NB4 (cell line): ENCODE data around the gene HS3ST4.

Source experiments
- DNase-seq: peaks from one replicate; pipeline ENCODE4 v3.0.0; 2010; ENCODE audit warnings: low read depth
- H3K4me3 ChIP-seq: one replicate; pipeline ENCODE4 v1.5.1; 2011; ENCODE audit warnings: mild to moderate bottlenecking, low read depth, low read length, moderate library complexity
- MYC ChIP-seq: IDR thresholded peaks from 2 replicates; pipeline ENCODE4 v1.6.1; 2011; ENCODE audit warnings: low read depth, low read length
- POLR2A ChIP-seq: IDR thresholded peaks from 2 replicates; pipeline ENCODE4 v1.6.1; 2011; ENCODE audit warnings: mild to moderate bottlenecking; ENCODE audit not compliant: insufficient read length; ENCODE audit errors: extremely low read depth
- TF ChIP-seq, protein P1 (sequence below): IDR thresholded peaks from 2 replicates; pipeline ENCODE4 v1.6.1; 2011; ENCODE audit warnings: low read depth, low read length
- TF ChIP-seq, protein P2 (sequence below): IDR thresholded peaks from one replicate; pipeline ENCODE4 v1.5.1; 2012; ENCODE audit warnings: low read depth, low read length

Gene HS3ST4

DNA sequence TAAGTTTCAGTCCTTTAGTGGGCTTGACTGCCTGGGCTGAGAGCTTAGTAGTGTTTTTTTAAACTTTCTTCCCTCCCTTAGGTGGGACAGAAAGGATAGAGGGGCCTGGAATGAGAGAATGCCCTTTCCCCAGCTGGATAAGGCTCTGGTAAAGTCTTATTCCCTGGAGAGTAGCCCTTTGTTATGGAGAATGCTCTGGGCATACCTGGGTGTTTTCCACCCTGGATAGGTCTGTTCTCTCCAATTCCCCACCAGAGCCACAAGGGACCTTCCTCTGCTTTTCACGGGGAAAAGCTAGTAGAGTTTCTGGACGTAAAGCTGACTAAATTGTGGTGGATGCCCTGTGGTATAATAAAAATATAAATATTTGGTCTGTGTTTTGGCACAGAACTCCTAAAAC, 164.1 kb downstream of the HS3ST4 start:
- DNase-seq: no peak
- no peak overlapping the region for H3K4me3 ChIP-seq
- TF ChIP-seq, protein P1, sequence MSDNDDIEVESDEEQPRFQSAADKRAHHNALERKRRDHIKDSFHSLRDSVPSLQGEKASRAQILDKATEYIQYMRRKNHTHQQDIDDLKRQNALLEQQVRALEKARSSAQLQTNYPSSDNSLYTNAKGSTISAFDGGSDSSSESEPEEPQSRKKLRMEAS: no peak
- TF ChIP-seq, protein P2, sequence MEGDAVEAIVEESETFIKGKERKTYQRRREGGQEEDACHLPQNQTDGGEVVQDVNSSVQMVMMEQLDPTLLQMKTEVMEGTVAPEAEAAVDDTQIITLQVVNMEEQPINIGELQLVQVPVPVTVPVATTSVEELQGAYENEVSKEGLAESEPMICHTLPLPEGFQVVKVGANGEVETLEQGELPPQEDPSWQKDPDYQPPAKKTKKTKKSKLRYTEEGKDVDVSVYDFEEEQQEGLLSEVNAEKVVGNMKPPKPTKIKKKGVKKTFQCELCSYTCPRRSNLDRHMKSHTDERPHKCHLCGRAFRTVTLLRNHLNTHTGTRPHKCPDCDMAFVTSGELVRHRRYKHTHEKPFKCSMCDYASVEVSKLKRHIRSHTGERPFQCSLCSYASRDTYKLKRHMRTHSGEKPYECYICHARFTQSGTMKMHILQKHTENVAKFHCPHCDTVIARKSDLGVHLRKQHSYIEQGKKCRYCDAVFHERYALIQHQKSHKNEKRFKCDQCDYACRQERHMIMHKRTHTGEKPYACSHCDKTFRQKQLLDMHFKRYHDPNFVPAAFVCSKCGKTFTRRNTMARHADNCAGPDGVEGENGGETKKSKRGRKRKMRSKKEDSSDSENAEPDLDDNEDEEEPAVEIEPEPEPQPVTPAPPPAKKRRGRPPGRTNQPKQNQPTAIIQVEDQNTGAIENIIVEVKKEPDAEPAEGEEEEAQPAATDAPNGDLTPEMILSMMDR: no peak
- no peak for TF ChIP-seq MYC
- TF ChIP-seq POLR2A: no peak

DNA sequence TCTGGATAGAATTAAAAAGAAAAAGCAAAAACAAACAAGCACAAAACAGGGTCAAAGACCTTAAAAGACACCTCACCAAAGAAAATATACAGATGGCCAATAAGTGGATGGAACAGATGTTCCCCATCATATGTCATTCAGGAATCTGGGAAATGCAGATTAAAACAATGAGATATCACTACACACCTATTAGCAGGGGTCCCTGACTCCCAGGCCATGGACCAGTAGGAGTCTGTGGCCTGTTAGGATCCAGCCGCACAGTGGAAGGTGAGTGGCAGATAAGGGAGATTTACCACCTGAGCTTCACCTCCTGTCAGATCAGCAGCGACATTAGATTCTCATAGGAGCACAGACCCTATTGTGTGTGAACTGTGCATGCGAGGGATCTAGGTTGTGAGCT, 167.9 kb downstream of the HS3ST4 start:
- no peak overlapping the region for H3K4me3 ChIP-seq
- TF ChIP-seq, protein P2: no peak
- no peak for DNase-seq

DNA sequence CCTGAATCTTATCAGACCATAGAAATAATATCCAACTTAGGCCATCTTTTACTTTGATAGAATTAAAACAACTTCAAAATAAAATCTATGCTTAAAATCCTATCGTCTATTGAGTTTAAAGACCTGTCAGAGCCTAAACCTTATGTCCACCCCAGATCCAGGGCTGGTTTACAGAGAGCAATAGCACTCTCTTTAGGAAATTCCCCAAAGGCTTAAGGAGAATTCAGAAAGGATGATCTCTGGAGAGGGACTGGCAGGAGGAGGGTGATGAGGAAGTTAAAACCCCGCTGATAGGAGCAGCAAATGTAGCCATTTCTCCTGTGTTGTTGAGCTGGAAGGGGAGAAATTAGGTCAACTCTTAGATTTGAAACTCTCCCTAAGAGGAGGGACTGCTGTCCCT, 175.3 kb downstream of the HS3ST4 start:
- TF ChIP-seq, protein P2: no peak
- TF ChIP-seq, protein P1: no peak
- TF ChIP-seq MYC: no peak
- TF ChIP-seq POLR2A: no peak
- H3K4me3 ChIP-seq: no peak overlapping the region
- no peak for DNase-seq

DNA sequence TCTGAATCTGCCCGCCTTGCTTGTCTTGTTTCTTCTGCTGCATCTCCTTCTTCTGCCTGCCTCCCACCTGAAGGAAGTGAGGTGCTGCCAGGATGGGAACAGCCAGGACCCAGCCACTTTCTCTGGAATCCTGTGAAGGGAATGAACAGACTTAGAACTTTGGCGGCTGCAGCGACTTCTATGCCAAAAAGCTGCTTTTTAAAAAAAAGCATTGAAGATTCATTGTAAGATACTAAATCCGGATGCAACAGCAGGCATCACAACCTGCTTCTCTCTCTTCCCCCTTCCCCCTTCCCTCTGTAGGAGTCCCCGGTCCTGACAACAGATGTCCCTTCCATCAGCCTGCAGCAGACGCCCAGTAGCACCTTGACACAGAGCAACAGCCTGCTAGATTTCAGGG, 176.3 kb downstream of the HS3ST4 start:
- H3K4me3 ChIP-seq: no peak overlapping the region
- TF ChIP-seq, protein P2: no peak
- TF ChIP-seq POLR2A: no peak
- no peak for TF ChIP-seq MYC
- TF ChIP-seq, protein P1: no peak
- DNase-seq: no peak

DNA sequence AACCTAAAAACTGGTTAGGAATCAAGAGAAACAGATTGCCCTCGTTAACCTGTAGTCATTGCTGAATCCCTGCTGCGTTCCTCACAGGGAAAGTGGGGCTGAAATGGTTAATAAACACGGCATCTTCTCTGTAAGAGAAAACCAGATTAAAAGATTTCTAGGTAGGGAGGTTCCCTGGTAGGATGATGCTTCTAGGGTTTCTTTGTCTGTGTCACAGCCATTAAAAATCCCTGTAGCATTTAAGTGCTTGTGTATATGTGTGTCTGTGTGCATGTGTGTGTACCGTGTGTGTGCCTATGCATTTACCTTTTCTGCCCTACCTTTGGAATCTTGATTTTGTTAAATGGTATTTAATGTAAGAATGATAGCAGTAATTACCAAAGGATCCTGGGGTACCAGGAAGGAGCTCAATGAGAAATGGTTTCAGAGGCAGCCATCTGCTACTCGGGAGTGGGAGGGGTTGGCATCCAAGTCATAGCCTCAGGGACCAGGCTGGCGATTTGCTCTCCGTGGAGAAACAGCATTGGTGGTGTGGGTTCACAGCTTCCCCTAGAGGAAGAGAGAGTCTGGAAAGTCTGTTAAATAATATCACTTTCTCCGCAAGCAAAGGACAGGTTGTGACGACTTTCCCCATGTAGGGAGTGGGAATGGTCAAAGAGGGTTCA, 177.1 kb downstream of the HS3ST4 start:
- TF ChIP-seq, protein P1: no peak
- TF ChIP-seq POLR2A (no peak), MYC (no peak)
- TF ChIP-seq, protein P2: no peak
- H3K4me3 ChIP-seq: no peak overlapping the region
- no peak for DNase-seq

DNA sequence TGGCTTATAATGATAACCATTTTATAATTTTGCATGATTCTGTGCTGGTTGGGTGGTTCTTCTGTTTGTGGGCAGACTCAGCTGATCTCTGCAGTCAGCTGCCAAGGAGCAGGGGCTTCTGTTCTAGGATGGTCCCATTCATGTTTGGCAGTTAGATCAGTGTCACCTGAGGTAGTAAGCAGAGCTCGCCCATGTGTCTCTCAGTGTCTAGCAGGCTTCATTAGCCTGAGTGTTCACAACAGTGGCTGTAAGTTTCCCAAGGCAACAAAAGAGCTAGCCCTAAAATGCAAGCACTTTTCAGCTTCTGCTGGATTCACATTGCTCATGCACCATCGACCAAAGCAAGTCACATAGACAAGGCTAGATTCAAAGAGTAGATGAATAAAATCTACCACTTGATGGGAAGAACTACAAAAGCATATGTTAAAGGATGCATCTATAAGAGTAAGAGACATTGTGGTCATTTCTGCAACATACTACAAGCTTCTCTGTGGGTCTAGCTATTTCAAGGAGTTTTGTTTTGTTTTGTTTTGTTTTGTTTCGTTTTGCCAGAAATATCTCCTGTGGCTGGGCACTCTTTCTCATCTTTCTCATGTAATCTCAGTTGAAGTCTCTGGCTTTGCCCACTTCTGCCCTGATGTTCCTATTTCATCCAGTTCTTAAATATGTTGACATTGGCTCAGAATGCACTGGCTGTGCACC, 180.8 kb downstream of the HS3ST4 start:
- TF ChIP-seq MYC: no peak
- TF ChIP-seq, protein P2: no peak
- TF ChIP-seq POLR2A: no peak
- TF ChIP-seq, protein P1: no peak
- DNase-seq: no peak
- no peak overlapping the region for H3K4me3 ChIP-seq
